Suprapubic skin (tissue), 4 donors: Measurements from ENCODE around the gene CDC6. TPM values are rescaled to one million over a fixed set of nuclear protein-coding genes. Genes with fewer than 3 reads are reported as not detected.

ENCODE experiments used
- DNase-seq, 2 donors: peaks; one replicate each; pipeline ENCODE4 v3.0.0-alpha.2; 2019; ENCODE audit warnings: low spot score in 2 of 2
- H3K27ac ChIP-seq: fragments of 200-600 bp; sonication (generic); one replicate; pipeline ENCODE4 v1.5.1; 2019
- H3K27me3 ChIP-seq: fragments of 200-600 bp; sonication (generic); one replicate; pipeline ENCODE4 v1.5.1; 2019
- H3K36me3 ChIP-seq: fragments of 200-600 bp; sonication (generic); one replicate; pipeline ENCODE4 v1.5.1; 2019
- H3K4me1 ChIP-seq: fragments of 200-600 bp; sonication (generic); one replicate; pipeline ENCODE4 v1.5.1; 2019
- H3K4me3 ChIP-seq: fragments of 200-600 bp; sonication (generic); one replicate; pipeline ENCODE4 v1.5.1; 2019; ENCODE audit warnings: mild to moderate bottlenecking
- H3K9me3 ChIP-seq: fragments of 200-600 bp; sonication (generic); one replicate; pipeline ENCODE4 v1.5.1; 2019
- EP300 ChIP-seq: sonication (generic); formaldehyde crosslinking; IDR thresholded peaks from one replicate; pipeline ENCODE4 v1.6.1; 2017; ENCODE audit warnings: antibody characterized with exemption
- POLR2A ChIP-seq, 2 donors: fragments of 450-650 bp; IDR thresholded peaks; one replicate each; pipeline ENCODE4 v1.6.1; 2017; ENCODE audit warnings: antibody characterized with exemption in 2 of 2, mild to moderate bottlenecking in 2 of 2, moderate library complexity in 2 of 2
- POLR2AphosphoS5 ChIP-seq, 3 donors: sonication (generic); formaldehyde crosslinking; IDR thresholded peaks; one replicate each; pipeline ENCODE4 v1.6.1; 2017; ENCODE audit warnings: antibody characterized with exemption in 3 of 3
- WGBS: methylation state at CpG from one replicate; pipeline ENCODE4 v1.1.5; 2018; 5-methylcytosine and 5-hydroxymethylcytosine counted together
- total RNA-seq, 4 donors: library from RNA; depleted of rRNA; stranded (reverse); fragments of >200 nt; gene quantifications; one replicate each; pipeline ENCODE4 v1.1.0, GENCODE V29; 2016
- TF ChIP-seq, protein P1 (sequence below), 2 donors: fragments of 200-600 bp in 1 of 2; fragments of 450-650 bp in 1 of 2; sonication (generic) in 1 of 2; IDR thresholded peaks; one replicate each; pipeline ENCODE4 v1.5.1; 2016 to 2019; ENCODE audit warnings: antibody characterized with exemption in 2 of 2, mild to moderate bottlenecking in 1 of 2, moderate library complexity in 1 of 2

The CDC6 gene
- total RNA-seq, 4 donors from 2014 or later: 2.7 to 5.3 (median 3.3) TPM

DNA sequence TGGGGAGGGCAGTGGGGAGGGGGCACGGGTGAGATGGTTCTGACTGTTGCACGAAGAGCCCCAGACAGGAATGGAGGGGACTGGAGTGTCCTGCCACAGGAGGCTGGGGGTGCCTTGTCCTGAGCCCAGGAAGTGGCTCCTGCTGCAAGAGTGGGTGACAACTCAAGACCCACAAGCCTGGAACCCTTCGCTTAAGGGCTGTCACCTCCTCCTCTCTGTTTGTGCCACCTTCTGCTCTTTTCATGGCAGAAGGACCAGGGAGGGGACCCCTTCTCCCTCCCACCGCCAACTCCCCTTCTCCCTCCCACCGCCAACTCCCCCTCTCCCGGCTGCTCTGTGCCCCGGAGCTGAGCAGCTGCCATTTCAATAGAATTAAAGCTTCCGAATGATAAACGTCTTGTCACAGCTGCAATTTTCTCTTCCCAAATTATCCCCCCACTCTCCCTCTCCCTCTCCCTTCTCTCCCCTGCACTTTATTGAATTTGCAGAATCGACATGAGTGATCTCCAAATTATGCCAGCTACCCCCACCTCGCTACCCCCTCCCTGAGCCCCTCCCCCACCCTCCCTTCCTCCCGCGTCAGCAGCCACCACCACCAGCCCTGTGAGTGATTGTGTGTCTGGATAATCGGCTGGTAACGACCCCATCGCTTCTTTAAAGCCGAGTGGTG is 63.1 kb downstream of the CDC6 start:
- H3K27ac ChIP-seq: peak overlapping the region; percentile 79
- no peaks in the 10 kb centered on the region for H3K27me3 ChIP-seq
- peaks cover 57% of the 10 kb centered on the region for H3K36me3 ChIP-seq
- peaks cover 66% of the 10 kb centered on the region for H3K4me1 ChIP-seq
- H3K4me3 ChIP-seq: no peak overlapping the region
- WGBS: 65% methylated on average over 17 of the region's 17 CpGs
- TF ChIP-seq, protein P1, sequence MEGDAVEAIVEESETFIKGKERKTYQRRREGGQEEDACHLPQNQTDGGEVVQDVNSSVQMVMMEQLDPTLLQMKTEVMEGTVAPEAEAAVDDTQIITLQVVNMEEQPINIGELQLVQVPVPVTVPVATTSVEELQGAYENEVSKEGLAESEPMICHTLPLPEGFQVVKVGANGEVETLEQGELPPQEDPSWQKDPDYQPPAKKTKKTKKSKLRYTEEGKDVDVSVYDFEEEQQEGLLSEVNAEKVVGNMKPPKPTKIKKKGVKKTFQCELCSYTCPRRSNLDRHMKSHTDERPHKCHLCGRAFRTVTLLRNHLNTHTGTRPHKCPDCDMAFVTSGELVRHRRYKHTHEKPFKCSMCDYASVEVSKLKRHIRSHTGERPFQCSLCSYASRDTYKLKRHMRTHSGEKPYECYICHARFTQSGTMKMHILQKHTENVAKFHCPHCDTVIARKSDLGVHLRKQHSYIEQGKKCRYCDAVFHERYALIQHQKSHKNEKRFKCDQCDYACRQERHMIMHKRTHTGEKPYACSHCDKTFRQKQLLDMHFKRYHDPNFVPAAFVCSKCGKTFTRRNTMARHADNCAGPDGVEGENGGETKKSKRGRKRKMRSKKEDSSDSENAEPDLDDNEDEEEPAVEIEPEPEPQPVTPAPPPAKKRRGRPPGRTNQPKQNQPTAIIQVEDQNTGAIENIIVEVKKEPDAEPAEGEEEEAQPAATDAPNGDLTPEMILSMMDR (IDR thresholded peaks at IDR 0.05): no peak
- TF ChIP-seq POLR2AphosphoS5 (IDR thresholded peaks at IDR 0.05) (no peak), EP300 (no peak), POLR2A (IDR thresholded peaks at IDR 0.05) (no peak)
- no peak for DNase-seq
- H3K9me3 ChIP-seq: no peaks in the 10 kb centered on the region

DNA sequence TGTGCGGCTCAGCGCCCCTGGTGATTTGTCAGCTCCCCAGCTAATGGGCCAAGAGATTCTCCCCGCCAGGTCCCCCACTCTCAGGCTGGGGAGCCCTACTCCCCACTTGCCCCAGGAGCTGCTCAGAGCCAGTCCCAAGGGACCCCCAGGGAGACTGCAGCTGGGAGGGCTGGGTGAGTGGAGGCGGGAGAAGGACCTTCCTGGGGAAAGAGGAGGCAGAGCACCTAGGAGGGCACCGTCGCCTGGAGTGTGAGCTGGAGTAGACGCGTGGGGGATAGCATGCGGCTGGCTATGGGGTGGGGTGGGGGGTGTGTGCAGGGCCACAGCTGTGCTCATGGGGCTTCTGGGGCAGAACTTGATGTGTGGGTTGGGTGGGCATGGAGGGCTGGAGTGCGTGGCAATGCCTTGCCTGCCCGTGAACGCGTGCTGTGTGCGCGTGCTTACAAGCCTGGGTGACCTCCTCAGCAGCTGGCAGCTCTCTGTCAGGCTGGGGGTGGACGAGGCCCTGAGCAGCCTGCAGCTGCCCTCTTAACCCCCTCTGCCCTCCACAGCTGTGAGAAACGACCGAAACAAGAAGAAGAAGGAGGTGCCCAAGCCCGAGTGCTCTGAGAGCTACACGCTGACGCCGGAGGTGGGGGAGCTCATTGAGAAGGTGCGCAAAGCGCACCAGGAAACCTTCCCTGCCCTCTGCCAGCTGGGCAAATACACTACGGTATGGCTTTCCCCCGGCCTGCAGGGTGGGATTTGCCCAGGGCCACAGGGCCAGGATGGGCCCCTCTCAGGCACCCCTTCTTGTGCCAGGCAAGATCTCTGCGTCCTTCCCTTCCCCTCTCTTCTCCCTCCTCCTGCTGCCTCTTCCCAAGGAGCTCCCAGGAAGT is 63.9 kb downstream of the CDC6 start:
- 82% methylated on average over 25 of the region's 27 CpGs for WGBS
- TF ChIP-seq POLR2AphosphoS5 (IDR thresholded peaks at IDR 0.05) (no peak), EP300 (no peak), POLR2A (IDR thresholded peaks at IDR 0.05) (no peak)
- TF ChIP-seq, protein P1 (IDR thresholded peaks at IDR 0.05): no peak
- Histone ChIP-seq H3K4me3 (no peak overlapping the region), H3K36me3 (peaks cover 64% of the 10 kb centered on the region), H3K27ac (no peak overlapping the region), H3K27me3 (no peaks in the 10 kb centered on the region), H3K9me3 (no peaks in the 10 kb centered on the region), H3K4me1 (peaks cover 58% of the 10 kb centered on the region)
- DNase-seq: no peak

DNA sequence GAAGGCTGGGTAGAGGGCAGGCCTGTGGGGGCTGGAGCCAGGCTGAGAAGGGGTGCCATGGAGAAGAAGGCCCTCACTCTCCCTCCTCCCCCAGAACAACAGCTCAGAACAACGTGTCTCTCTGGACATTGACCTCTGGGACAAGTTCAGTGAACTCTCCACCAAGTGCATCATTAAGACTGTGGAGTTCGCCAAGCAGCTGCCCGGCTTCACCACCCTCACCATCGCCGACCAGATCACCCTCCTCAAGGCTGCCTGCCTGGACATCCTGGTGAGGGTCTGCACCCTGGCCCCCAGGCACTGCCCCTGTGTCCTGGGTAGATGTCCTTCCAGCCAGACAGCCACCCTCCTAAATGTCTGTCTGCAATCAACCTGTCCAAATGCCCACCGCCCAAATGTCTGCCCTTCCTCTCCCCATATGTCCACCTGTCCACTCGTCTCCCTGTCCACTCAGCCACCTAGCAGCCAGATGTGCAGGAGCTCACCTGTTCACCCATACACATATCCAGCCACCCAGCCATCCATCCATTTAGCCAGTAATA is 64.6 kb downstream of the CDC6 start:
- TF ChIP-seq EP300 (no peak), POLR2A (IDR thresholded peaks at IDR 0.05) (no peak), POLR2AphosphoS5 (IDR thresholded peaks at IDR 0.05) (no peak)
- TF ChIP-seq, protein P1 (IDR thresholded peaks at IDR 0.05): no peak
- no peak for DNase-seq
- 86% methylated on average over 7 of the region's 7 CpGs for WGBS
- no peak overlapping the region for H3K4me3 ChIP-seq
- H3K27me3 ChIP-seq: no peaks in the 10 kb centered on the region
- H3K4me1 ChIP-seq: peaks cover 51% of the 10 kb centered on the region
- peaks cover 67% of the 10 kb centered on the region for H3K36me3 ChIP-seq
- H3K9me3 ChIP-seq: no peaks in the 10 kb centered on the region
- H3K27ac ChIP-seq: no peak overlapping the region

DNA sequence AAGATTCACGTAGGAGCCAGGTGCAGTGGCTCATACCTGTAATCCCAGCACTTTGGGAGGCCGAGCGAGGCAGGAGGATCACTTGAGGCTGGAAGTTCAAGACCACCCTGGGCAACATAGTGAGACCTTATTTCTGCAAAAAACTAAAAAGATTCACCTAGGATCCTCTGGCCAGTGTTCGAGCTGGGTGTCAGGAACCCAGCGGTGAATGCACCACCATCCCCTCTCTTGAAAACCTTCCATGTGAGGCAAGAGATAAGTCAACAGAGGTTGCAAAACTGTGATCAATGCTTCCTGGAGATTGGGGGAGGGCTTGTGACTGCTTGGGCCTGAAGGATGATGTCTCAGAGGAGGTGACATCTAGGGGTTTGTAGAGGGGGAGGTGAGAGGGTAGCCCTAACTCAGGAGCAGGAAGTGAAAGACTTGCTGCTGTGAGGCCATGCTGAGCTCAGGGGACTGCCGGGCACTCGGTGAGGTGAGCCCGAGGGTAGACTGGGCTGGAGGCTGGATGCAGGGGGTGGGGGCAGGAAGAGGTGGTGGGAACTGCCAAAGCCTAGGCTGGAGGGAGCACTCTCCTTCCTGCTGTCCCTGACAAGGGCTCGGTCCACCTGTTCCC is 65.2 kb downstream of the CDC6 start:
- TF ChIP-seq EP300: no peak
- no peak for TF ChIP-seq POLR2A (IDR thresholded peaks at IDR 0.05)
- TF ChIP-seq POLR2AphosphoS5 (IDR thresholded peaks at IDR 0.05): no peak
- TF ChIP-seq, protein P1 (IDR thresholded peaks at IDR 0.05): no peak
- WGBS: 82% methylated on average over 9 of the region's 9 CpGs
- Histone ChIP-seq H3K27me3 (no peaks in the 10 kb centered on the region), H3K27ac (no peak overlapping the region), H3K9me3 (no peaks in the 10 kb centered on the region), H3K4me3 (no peak overlapping the region), H3K36me3 (peaks cover 67% of the 10 kb centered on the region), H3K4me1 (peaks cover 47% of the 10 kb centered on the region)
- DNase-seq: no peak

Other genes starting within 250 kb of the CDC6 start
- 100 to 1,000 TPM in 1 of 4 donors, 10 to 100 TPM in 3; 67.4 to 198 (median 80.3) TPM for gene MED24, start 233.5 kb upstream of the CDC6 start, total RNA-seq
- 10 to 100 TPM; 32.6 to 69.9 (median 48.9) TPM for gene THRA, start 224.9 kb upstream of the CDC6 start, total RNA-seq
- 100 to 1,000 TPM in 2 of 4 donors, 10 to 100 TPM in 2; 62.1 to 184 (median 96.0) TPM for gene NR1D1, start 187.3 kb upstream of the CDC6 start, total RNA-seq
- gene MSL1, start 165.9 kb upstream of the CDC6 start, total RNA-seq: 100 to 1,000 TPM in 1 of 4 donors, 10 to 100 TPM in 3; 69.3 to 166 (median 86.9) TPM
- gene CASC3, start 147.3 kb upstream of the CDC6 start, total RNA-seq: 10 to 100 TPM; 42.9 to 92.5 (median 61.2) TPM
- 100 to 1,000 TPM; 221 to 547 (median 297) TPM for gene RAPGEFL1, start 110.4 kb upstream of the CDC6 start, total RNA-seq
- 10 to 100 TPM; 18.2 to 25.5 (median 21.6) TPM for gene WIPF2, start 68.6 kb upstream of the CDC6 start, total RNA-seq
- gene RARA, start 21.3 kb downstream of the CDC6 start, total RNA-seq: 10 to 100 TPM; 19.4 to 32.1 (median 28.3) TPM
- gene GJD3, start 76.9 kb downstream of the CDC6 start, total RNA-seq: 1 to 10 TPM in 1 of 4 donors, not detected in 3; 2.1 TPM
- gene TOP2A, start 130.0 kb downstream of the CDC6 start, total RNA-seq: 10 to 100 TPM in 3 of 4 donors, 1 to 10 TPM in 1; 8.1 to 45.2 (median 22.2) TPM
- gene IGFBP4, start 155.6 kb downstream of the CDC6 start, total RNA-seq: 10 to 100 TPM; 45.0 to 88.8 (median 74.6) TPM
- 1,000 to 10,000 TPM in 2 of 4 donors, 100 to 1,000 TPM in 2; 730 to 1,745 (median 1,078) TPM for gene TNS4, start 213.7 kb downstream of the CDC6 start, total RNA-seq